A549 (cell line): ENCODE results near the gene DST. TPM values are rescaled to one million over a fixed set of nuclear protein-coding genes. Genes with fewer than 3 reads are reported as not detected.

Experiments used
- ATAC-seq, 2 experiments: fragments of 200-7000 bp in 1 of 2; fragments of >200 bp in 1 of 2; cut with Nextera tagmentation in 1 of 2; cut with Tn5 transposase in 1 of 2; 3 replicates each; pipeline versions ENCODE4 v1.8.0 to v1.9.1; 2018 to 2020; ENCODE audit warnings: mild to moderate bottlenecking in 1 of 2, moderate library complexity in 1 of 2
- CTCF ChIA-PET: fragments of 300-600 bp; sonication (Branson Sonifier 250); formaldehyde crosslinking; extraction: SDS; loops from one replicate; lab custom pipeline; 2021; ENCODE audit warnings: antibody characterized with exemption, inconsistent platforms; lab: Yijun Ruan, JAX
- POLR2A ChIA-PET: fragments of 350-600 bp; formaldehyde crosslinking; extraction: SDS; loops from one replicate; lab custom pipeline; 2021; ENCODE audit warnings: antibody characterized with exemption, inconsistent platforms; lab: Yijun Ruan, JAX
- DNase-seq, 2 experiments: peaks; one replicate each; pipeline versions ENCODE4 v3.0.0 to v3.0.0-alpha.2; 2011 to 2016; ENCODE audit warnings: low read depth in 1 of 2, low spot score in 1 of 2
- FAIRE-seq: peaks from 2 replicates; lab custom pipeline; 2011; peaks lifted over from hg19 to GRCh38; lab: Jason Lieb, UNC
- H3K27ac ChIP-seq, 2 experiments: fragments of >200 bp; sonication (Bioruptor Twin); formaldehyde crosslinking; 3 replicates each; pipeline ENCODE4 v1.5.1; 2016 to 2017
- H3K4me1 ChIP-seq: fragments of >200 bp; sonication (Bioruptor Twin); formaldehyde crosslinking; 3 replicates; pipeline ENCODE4 v1.6.1; 2016
- H3K4me2 ChIP-seq: fragments of >200 bp; sonication (Bioruptor Twin); formaldehyde crosslinking; 3 replicates; pipeline ENCODE4 v1.6.1; 2016
- H3K4me3 ChIP-seq: fragments of >200 bp; sonication (Bioruptor Twin); formaldehyde crosslinking; 3 replicates; pipeline ENCODE4 v1.5.1; 2016
- H3K9me3 ChIP-seq: fragments of >200 bp; sonication (Bioruptor Twin); formaldehyde crosslinking; 3 replicates; pipeline ENCODE4 v1.6.1; 2016
- ATOH8 ChIP-seq: fragments of 250-450 bp; sonication (Bioruptor Pico); IDR thresholded peaks from 2 replicates; pipeline ENCODE4 v1.5.0; 2020; ENCODE audit warnings: low read depth, mild to moderate bottlenecking, moderate library complexity
- CBX2 ChIP-seq: fragments of 200-600 bp; sonication (generic); IDR thresholded peaks from 2 replicates; pipeline ENCODE4 v1.6.1; 2016; ENCODE audit warnings: low read depth, mild to moderate bottlenecking, borderline replicate concordance
- E2F6 ChIP-seq: IDR thresholded peaks from 2 replicates; pipeline ENCODE4 v1.6.1; 2012; ENCODE audit warnings: low read depth, borderline replicate concordance
- FOSL2 ChIP-seq, 2 experiments: fragments of 450-650 bp in 1 of 2; fragments of >200 bp in 1 of 2; sonication (Bioruptor Twin) in 1 of 2; formaldehyde crosslinking; IDR thresholded peaks; 2 replicates each; pipeline versions ENCODE4 v1.5.0 to v1.6.1; 2016 to 2020; ENCODE audit warnings: mild to moderate bottlenecking in 1 of 2, moderate library complexity in 1 of 2
- HDAC2 ChIP-seq: fragments of 200-600 bp; sonication (generic); IDR thresholded peaks from 2 replicates; pipeline ENCODE4 v1.6.1; 2016
- HEYL ChIP-seq: fragments of 250-450 bp; sonication (Bioruptor Pico); IDR thresholded peaks from 2 replicates; pipeline ENCODE4 v1.8.0; 2021; ENCODE audit warnings: mild to moderate bottlenecking, moderate library complexity
- HOXA7 ChIP-seq: fragments of 250-450 bp; sonication (Bioruptor Pico); IDR thresholded peaks from 2 replicates; pipeline ENCODE4 v1.5.0; 2020; ENCODE audit warnings: mild to moderate bottlenecking, moderate library complexity
- JUN ChIP-seq, 2 experiments: fragments of >200 bp; sonication (Bioruptor Twin); formaldehyde crosslinking; IDR thresholded peaks; 2 replicates in 1 of 2; 3 replicates in 1 of 2; pipeline ENCODE4 v1.6.1; 2016 to 2017
- JUNB ChIP-seq: fragments of >200 bp; sonication (Bioruptor Twin); formaldehyde crosslinking; IDR thresholded peaks from 2 replicates; pipeline ENCODE4 v1.6.1; 2016
- KDM1A ChIP-seq: fragments of 200-600 bp; sonication (generic); IDR thresholded peaks from 2 replicates; pipeline ENCODE4 v1.6.1; 2016; ENCODE audit warnings: low read depth, mild to moderate bottlenecking
- KDM5A ChIP-seq: fragments of 200-600 bp; sonication (generic); IDR thresholded peaks from 2 replicates; pipeline ENCODE4 v1.6.1; 2016; ENCODE audit warnings: antibody characterized with exemption, mild to moderate bottlenecking
- MAX ChIP-seq: IDR thresholded peaks from 2 replicates; pipeline ENCODE4 v1.6.1; 2012
- MYC ChIP-seq: IDR thresholded peaks from 2 replicates; pipeline ENCODE4 v1.6.1; 2012; ENCODE audit warnings: mild to moderate bottlenecking, inconsistent platforms, low read length, improper control_type of control experiment, borderline replicate concordance
- NR3C1 ChIP-seq: fragments of >200 bp; sonication (Bioruptor Twin); formaldehyde crosslinking; IDR thresholded peaks from 3 replicates; pipeline ENCODE4 v1.6.1; 2017
- PHF8 ChIP-seq: fragments of 200-600 bp; sonication (generic); IDR thresholded peaks from 2 replicates; pipeline ENCODE4 v1.6.1; 2016; ENCODE audit warnings: low read depth, mild to moderate bottlenecking, antibody characterized with exemption, moderate library complexity, borderline replicate concordance
- REST ChIP-seq: fragments of 200-600 bp; sonication (generic); IDR thresholded peaks from 2 replicates; pipeline ENCODE4 v1.6.1; 2016; ENCODE audit warnings: antibody characterized with exemption, mild to moderate bottlenecking, moderate library complexity
- RFX5 ChIP-seq: fragments of 450-650 bp; IDR thresholded peaks from 2 replicates; pipeline ENCODE4 v1.7.1; 2014; ENCODE audit warnings: antibody characterized with exemption, mild to moderate bottlenecking, moderate library complexity
- RNF2 ChIP-seq: fragments of 200-600 bp; sonication (generic); IDR thresholded peaks from 2 replicates; pipeline ENCODE4 v1.6.1; 2016; ENCODE audit warnings: low read depth, mild to moderate bottlenecking, antibody characterized with exemption, moderate library complexity, borderline replicate concordance
- TP53 ChIP-seq: fragments of 250-450 bp; sonication (Bioruptor Pico); IDR thresholded peaks from 2 replicates; pipeline ENCODE4 v1.5.0; 2021; ENCODE audit warnings: mild to moderate bottlenecking, moderate library complexity
- ZNF302 ChIP-seq: fragments of 250-450 bp; sonication (Bioruptor Pico); IDR thresholded peaks from 2 replicates; pipeline ENCODE4 v1.9.0; 2021; ENCODE audit warnings: inconsistent platforms, mild to moderate bottlenecking, moderate library complexity
- ZSCAN20 ChIP-seq: fragments of 250-450 bp; sonication (Bioruptor Pico); IDR thresholded peaks from 2 replicates; pipeline ENCODE4 v1.8.0; 2022; ENCODE audit warnings: mild to moderate bottlenecking, moderate library complexity
- WGBS: methylation state at CpG from one replicate; pipeline ENCODE4 v1.1.6; 2017; ENCODE audit errors: missing lambda C conversion rate; 5-methylcytosine and 5-hydroxymethylcytosine counted together
- polyA plus RNA-seq, 4 experiments: library from polyadenylated mRNA; depleted of rRNA in 3 of 4; stranded (reverse); fragments of >200 nt; fragmentation: RNase III in 1 of 4; extraction: RNeasy Plus Mini Kit Qiagen cat#74134 plus additional on column Dnase treatment in 1 of 4; gene quantifications; 2 replicates in 3 of 4; 3 replicates in 1 of 4; pipeline ENCODE4 v1.2.3, GENCODE V29; 2011 to 2017

Gene DST
- polyA plus RNA-seq, 2 of the 4 experiments (the other 2 are of a cell fraction), result 32.4 to 99.0 TPM

- no peak for TF ChIP-seq CBX2
- TF ChIP-seq HDAC2, result no peak
Observed at GRCh38 chr6:56478202-56478601, 164.5 kb downstream of the DST start (continued).

GRCh38 chr6:56477241-56477640, 165.4 kb downstream of the DST start:
- Histone ChIP-seq H3K9me3 (no peaks in the 10 kb centered on the region), H3K4me1 (peaks cover 8% of the 10 kb centered on the region; the same call in 2 of the 3 replicates), H3K4me3 (no peak overlapping the region), H3K4me2 (no peak overlapping the region), H3K27ac (no peak overlapping the region)
- TF ChIP-seq MAX (no peak), ATOH8 (CRISPR knock-in tag) (no peak), ZNF302 (no peak), JUN (IDR thresholded peaks at IDR 0.05) (no peak), FOSL2 (IDR thresholded peaks at IDR 0.05) (no peak), FOSL2 (CRISPR knock-in tag; IDR thresholded peaks at IDR 0.05) (no peak), ZSCAN20 (no peak), JUNB (no peak), MYC (no peak), NR3C1 (no peak), KDM1A (no peak), TP53 (CRISPR knock-in tag) (no peak), RFX5 (no peak)
- POLR2A ChIA-PET, result no interaction called here
- 91% methylated on average over 5 of the region's 5 CpGs for WGBS
- ATAC-seq (no peak), FAIRE-seq (no peak), DNase-seq (no peak)
- CTCF ChIA-PET, result interaction anchor here (1.4 kb wide), 1 partner anchor 123 kb away, joined by 3 read pairs; no protein-coding TSS in a partner anchor

- ATAC-seq (no peak), FAIRE-seq (no peak), DNase-seq (no peak)
- 59% methylated on average over 4 of the region's 4 CpGs for WGBS
- H3K9me3 ChIP-seq, result no peaks in the 10 kb centered on the region
- no peak overlapping the region for H3K27ac ChIP-seq
- TF ChIP-seq RNF2 (no peak), KDM5A (no peak), MYC (no peak), E2F6 (no peak), PHF8 (no peak), REST (no peak), HOXA7 (CRISPR knock-in tag) (no peak), KDM1A (no peak), HEYL (CRISPR knock-in tag) (no peak)
- POLR2A ChIA-PET, result interaction anchor here (0.6 kb wide), 1 partner anchor 67 kb away, joined by 3 read pairs; no protein-coding TSS in a partner anchor
- peaks cover 8% of the 10 kb centered on the region; the same call in 2 of the 3 replicates for H3K4me1 ChIP-seq
- no peak overlapping the region for H3K4me2 ChIP-seq
- no peak overlapping the region for H3K4me3 ChIP-seq
- CTCF ChIA-PET, result interaction anchor here (0.8 to 1.4 kb wide), 3 partner anchors 115 to 1199 kb away, joined by 3 read pairs; no protein-coding TSS in a partner anchor
Observed at GRCh38 chr6:56475736-56476457, 166.8 kb downstream of the DST start.
